ENCODE data around the gene DOK7.

Gene DOK7

DNA sequence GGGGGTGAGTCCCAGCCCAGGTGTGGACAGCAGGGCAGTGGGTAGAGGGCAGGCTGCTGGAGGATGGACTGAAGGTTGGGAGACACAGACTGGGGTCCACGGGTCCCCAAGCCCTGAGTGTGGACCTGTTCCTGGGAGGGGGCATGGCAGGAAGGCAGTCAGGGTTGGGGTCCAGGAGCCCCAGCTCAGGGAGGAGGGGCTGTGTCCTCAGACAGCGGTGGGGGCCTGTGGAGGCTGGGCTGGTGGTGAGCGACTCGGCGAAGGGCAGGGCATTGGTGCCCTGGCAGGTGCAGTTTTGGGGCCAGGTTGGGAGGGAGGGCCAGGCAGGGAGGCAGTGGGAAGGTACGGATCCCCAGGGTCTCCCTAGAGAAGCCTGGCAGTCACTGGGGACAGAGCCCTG is 34.0 kb downstream of the DOK7 start:
- TF ChIP-seq ZFX (IDR thresholded peaks at IDR 0.05; ENCODE audit: borderline replicate concordance) = no peak
- TF ChIP-seq, protein P1, sequence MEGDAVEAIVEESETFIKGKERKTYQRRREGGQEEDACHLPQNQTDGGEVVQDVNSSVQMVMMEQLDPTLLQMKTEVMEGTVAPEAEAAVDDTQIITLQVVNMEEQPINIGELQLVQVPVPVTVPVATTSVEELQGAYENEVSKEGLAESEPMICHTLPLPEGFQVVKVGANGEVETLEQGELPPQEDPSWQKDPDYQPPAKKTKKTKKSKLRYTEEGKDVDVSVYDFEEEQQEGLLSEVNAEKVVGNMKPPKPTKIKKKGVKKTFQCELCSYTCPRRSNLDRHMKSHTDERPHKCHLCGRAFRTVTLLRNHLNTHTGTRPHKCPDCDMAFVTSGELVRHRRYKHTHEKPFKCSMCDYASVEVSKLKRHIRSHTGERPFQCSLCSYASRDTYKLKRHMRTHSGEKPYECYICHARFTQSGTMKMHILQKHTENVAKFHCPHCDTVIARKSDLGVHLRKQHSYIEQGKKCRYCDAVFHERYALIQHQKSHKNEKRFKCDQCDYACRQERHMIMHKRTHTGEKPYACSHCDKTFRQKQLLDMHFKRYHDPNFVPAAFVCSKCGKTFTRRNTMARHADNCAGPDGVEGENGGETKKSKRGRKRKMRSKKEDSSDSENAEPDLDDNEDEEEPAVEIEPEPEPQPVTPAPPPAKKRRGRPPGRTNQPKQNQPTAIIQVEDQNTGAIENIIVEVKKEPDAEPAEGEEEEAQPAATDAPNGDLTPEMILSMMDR (IDR thresholded peaks at IDR 0.05) = no peak
- no peak overlapping the region for H3K27ac ChIP-seq

DNA sequence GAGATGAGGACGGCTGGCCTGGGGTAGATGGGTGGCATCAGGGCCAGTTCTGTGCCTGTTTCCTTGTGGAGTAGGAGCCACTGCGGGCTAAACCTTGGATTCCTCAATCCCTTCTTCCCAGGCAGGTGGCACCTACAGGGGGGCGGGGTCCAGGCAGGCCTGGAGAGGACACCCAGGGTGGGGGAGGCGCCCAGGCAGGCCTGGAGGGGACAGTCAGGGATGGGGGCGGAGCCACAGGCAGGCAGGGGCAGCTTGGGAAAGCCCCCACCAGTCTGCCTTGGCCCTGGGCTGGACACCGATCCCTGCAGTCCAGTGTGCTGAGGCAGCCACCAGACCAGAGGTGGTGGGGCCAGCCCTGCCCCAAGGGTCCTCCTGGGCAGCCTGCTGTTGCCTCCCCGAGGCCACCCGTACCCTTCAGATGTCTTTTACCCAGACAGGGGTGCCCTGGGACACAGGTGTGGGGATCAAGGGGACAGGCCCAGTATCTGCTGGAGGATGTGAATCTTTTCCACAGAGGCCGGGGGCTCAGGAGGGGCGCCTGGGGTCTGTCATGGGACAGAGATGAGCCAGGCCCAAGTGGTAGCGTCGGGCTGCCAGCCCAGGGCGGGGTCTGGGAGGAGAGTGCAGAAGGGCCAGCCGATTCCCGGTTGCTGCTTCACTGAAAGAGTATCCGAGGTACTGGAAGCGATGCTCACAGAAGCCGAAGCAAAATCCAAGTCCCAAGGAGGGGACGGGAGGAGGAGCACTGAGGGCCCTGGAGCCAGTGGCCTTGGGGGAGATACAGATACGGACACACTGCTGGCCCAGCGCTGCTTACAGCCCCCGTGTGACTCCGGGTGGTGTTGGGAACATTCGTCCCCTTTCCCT is 34.6 kb downstream of the DOK7 start:
- no peak overlapping the region for H3K27ac ChIP-seq
- TF ChIP-seq ZFX (IDR thresholded peaks at IDR 0.05; ENCODE audit: borderline replicate concordance) = no peak
- TF ChIP-seq, protein P1 (IDR thresholded peaks at IDR 0.05) = no peak

DNA sequence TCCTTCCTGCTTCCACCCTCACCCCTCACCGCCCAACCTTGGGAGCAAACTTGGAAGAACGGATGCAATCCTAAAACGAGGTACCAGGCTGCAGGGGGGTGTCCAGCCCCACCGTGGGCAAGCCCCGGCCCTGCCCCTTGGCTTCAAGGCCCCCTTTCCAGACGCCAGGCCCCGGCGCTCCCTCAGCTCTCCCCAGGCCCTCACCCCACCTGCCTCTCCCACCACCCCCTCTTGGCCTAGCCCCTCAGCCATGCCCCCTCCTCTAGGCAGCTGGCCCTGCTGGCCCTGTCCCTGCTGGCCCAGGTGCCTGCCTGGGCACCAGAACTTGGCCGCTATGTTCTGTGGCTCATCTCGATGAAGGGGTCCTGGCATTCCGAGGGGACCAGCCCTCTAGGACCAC is 35.3 kb downstream of the DOK7 start:
- no peak overlapping the region for H3K27ac ChIP-seq
- no peak for TF ChIP-seq ZFX (IDR thresholded peaks at IDR 0.05; ENCODE audit: borderline replicate concordance)
- TF ChIP-seq, protein P1 (IDR thresholded peaks at IDR 0.05) = no peak

DNA sequence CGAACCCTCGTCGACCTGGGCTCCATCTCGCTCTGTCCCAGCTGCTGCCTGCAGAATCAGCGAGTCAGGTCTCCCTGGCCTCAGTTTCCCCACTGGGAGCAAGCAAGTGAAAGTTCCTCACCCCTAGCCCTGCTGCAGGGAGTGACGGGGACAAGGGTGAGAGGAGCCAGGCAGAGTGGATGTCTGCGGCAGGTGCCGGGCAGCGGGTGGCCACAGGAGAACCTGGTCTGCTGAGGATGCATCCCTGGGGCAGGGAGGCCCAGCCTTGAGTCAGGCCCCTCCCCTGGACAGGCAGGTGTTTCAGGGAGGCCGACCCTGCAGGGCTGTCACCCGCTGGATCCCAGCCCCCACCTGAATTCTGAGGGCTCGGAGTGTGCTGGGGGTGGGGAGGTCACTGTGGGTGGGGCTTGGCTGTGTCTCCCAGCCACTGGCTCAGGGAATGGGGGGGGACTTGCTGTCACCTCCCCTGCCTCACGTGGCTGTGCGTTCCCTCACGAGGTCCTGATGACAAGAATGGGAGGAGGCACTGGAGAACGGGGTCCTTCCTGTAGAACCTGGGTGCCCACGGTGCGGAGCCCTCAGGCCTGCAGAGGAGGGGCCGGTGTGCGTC is 35.9 kb downstream of the DOK7 start:
- no peak overlapping the region for H3K27ac ChIP-seq
- no peak for TF ChIP-seq ZFX (IDR thresholded peaks at IDR 0.05; ENCODE audit: borderline replicate concordance)
- TF ChIP-seq, protein P1 (IDR thresholded peaks at IDR 0.05) = no peak

DNA sequence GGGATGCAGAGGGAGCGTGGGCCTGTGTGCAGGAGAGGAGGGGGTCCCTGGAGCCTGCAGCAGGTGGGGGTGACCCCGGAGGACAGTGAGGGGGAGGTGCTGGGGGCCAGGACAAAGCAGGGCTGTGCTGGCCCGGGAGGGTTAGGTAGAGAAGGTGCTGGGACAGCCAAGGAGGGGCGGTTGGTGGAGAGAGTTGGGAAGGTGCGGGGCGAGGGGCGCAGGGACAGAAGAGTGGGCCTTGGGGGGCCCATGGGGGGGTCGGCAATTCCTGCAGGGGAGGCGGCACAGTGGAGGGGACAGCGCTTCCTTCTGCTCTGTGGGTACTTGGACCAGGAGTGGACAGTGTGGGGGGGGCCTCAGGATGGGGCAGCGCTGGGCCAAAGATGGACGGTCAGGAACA is 36.6 kb downstream of the DOK7 start:
- no peak overlapping the region for H3K27ac ChIP-seq
- no peak for TF ChIP-seq ZFX (IDR thresholded peaks at IDR 0.05; ENCODE audit: borderline replicate concordance)
- TF ChIP-seq, protein P1 (IDR thresholded peaks at IDR 0.05) = no peak

DNA sequence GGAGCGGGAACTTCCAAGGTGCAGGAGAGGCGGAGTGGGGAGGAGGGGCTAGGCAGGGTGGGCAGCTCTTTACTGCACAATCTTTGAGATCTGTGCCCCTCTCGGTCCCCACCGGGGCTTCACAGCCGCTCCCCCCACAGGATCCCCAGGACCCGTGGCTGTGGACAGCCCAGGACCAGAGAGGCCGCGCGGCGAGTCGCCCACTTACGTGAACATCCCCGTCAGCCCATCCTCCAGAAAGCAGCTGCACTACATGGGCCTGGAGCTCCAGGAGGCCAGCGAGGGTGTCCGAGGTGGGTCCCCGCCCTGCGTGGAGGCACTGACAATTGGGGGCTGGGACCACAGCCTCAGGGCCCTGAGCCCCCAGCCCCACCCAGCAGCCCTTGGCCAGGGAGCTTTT is 37.0 kb downstream of the DOK7 start:
- TF ChIP-seq, protein P1 (IDR thresholded peaks at IDR 0.05) = no peak
- TF ChIP-seq ZFX (IDR thresholded peaks at IDR 0.05; ENCODE audit: borderline replicate concordance) = no peak

DNA sequence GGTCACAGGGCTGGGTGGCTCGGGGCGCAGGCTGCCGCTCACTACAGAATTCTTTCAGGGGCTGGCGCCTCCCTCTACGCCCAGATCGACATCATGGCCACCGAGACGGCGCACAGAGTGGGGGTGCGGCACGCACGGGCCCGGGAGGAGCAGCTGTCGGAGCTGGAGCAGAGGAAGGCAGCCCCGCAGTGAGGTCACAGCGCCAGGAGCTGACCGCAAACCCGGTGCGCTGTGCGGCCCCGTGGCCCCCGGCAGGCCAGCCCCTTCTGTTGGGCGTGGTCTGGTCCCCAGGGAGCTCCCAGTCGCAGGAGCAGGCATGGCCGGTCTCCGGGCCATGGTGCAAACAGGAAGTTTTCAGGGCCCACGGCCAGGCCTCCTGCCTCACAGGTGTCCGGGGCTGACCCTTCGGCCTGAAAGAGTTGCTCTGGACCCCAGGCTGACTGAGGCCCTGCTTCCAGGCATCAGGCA is 37.6 kb downstream of the DOK7 start:
- H3K27ac ChIP-seq = no peak overlapping the region
- TF ChIP-seq ZFX (IDR thresholded peaks at IDR 0.05; ENCODE audit: borderline replicate concordance) = no peak
- TF ChIP-seq, protein P1 (IDR thresholded peaks at IDR 0.05) = no peak

More for the DNA sequence above, 37.0 kb downstream of the DOK7 start:
- H3K27ac ChIP-seq = no peak overlapping the region

Measured in 22Rv1 (cell line).